ENCODE measurements around the gene KANK4. TPM values are rescaled to one million over a fixed set of nuclear protein-coding genes. Genes with fewer than 3 reads are reported as not detected.

Gene KANK4
- total RNA-seq, 4 donors from 2014 or later = 28.5 to 48.2 (median 45.7) TPM

DNA sequence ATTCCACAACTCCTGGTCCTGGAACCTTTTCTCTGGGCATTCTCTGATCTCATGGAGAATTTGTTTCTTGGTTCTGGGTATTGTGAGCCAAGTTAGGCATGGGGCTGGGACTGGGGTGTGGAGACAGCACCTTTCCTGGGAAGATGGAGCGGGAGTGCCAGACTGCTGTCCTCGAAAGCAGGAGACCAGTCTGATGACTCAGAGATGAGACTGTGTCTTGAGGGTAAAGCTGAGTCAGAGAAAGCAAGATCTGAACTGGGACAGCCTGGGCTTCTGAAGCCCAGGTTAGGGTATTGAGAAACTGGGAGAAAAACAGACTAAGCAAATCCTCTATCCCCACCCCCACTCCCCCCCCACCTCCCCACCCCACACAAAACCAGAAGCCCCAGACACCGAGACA is 2.2 kb upstream of the KANK4 start:
- Histone ChIP-seq H3K36me3 (no peaks in the 10 kb centered on the region), H3K4me3 (no peak overlapping the region), H3K9me3 (no peaks in the 10 kb centered on the region), H3K27ac (peak overlapping the region in 1 of 4 donors; percentile 37), H3K27me3 (no peaks in the 10 kb centered on the region), H3K4me1 (peaks cover 0 to 41% (median 0%) of the 10 kb centered on the region in 4 donors)
- TF ChIP-seq EP300 (IDR thresholded peaks at IDR 0.05) = no peak
- TF ChIP-seq, protein P1, sequence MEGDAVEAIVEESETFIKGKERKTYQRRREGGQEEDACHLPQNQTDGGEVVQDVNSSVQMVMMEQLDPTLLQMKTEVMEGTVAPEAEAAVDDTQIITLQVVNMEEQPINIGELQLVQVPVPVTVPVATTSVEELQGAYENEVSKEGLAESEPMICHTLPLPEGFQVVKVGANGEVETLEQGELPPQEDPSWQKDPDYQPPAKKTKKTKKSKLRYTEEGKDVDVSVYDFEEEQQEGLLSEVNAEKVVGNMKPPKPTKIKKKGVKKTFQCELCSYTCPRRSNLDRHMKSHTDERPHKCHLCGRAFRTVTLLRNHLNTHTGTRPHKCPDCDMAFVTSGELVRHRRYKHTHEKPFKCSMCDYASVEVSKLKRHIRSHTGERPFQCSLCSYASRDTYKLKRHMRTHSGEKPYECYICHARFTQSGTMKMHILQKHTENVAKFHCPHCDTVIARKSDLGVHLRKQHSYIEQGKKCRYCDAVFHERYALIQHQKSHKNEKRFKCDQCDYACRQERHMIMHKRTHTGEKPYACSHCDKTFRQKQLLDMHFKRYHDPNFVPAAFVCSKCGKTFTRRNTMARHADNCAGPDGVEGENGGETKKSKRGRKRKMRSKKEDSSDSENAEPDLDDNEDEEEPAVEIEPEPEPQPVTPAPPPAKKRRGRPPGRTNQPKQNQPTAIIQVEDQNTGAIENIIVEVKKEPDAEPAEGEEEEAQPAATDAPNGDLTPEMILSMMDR (IDR thresholded peaks at IDR 0.05) = no peak
- no peak for TF ChIP-seq POLR2A (IDR thresholded peaks at IDR 0.05)
- no peak for DNase-seq (ENCODE audit: low spot score in 2 of 2)
- 76 to 79% methylated on average over 3 of the region's 3 CpGs for WGBS, 2 donors

DNA sequence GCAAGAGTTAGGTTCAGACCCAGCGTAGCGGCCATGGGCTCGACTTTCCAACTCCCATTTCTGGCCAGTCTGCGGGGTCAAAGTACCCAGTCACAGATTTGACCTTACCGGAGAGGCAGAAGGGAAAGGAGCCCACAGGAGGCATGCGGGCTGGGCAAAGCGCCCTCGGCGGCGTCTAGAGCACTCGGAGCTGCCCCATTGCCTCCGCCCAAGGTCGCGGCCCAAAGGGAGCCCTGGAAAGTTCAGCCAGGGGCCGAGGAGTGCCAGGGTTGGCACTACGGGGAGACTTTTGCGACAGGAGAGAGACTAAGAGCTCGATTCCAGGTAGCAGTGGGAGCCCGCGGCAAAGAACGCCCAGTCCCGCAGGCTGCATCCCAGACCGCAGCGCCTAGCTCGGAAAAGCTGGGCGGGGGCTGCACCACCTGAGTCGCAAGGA is 896 bp downstream of the KANK4 start:
- TF ChIP-seq EP300 (IDR thresholded peaks at IDR 0.05) = no peak
- no peak for TF ChIP-seq POLR2A (IDR thresholded peaks at IDR 0.05)
- TF ChIP-seq, protein P1 (IDR thresholded peaks at IDR 0.05) = no peak
- no peaks in the 10 kb centered on the region for H3K9me3 ChIP-seq
- H3K36me3 ChIP-seq = no peaks in the 10 kb centered on the region
- peak overlapping the region; percentile 66 to 90 (median 80) for H3K27ac ChIP-seq
- 15 to 16% methylated on average over 14 to 16 of the region's 27 CpGs for WGBS, 2 donors
- H3K4me3 ChIP-seq = peak overlapping the region; percentile 42 to 73 (median 62)
- peaks cover 0 to 52% (median 0%) of the 10 kb centered on the region in 4 donors for H3K4me1 ChIP-seq
- DNase-seq (ENCODE audit: low spot score in 2 of 2) = no peak
- no peaks in the 10 kb centered on the region for H3K27me3 ChIP-seq

DNA sequence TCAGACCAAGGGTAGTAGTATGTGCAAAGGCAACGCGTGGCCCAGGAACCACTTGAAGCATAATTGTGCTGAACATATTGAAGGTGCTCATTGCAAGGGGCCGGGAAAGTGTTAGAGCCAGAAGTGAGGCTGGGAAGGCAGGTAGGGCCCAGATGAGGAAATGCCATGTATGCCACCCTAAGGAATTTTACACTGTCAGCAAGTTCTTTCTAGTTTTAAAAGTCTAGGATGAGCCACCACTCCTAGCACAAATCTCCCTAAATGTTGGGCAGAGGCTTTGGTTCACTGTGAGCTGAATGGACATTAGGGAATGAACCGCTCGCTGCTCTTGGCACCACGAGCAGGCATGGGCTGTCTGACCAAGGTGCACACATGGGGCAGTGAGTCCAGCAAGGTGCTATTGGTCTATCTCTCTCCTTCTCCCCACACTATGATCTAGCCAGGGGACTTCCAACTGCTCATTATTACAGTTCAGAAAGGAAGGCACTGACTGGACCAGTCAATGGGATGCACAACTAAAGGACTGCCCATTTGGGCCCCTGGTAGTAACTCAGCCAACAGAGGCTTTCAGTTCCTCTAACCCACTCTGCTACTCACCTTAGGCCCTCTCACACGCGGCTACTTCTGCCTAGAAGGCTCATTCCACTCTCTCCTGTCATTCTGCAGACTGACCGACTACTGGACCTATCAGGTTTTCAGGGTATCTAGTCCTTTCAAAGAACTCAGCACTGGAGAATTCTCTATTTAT is 2.0 kb downstream of the KANK4 start:
- H3K36me3 ChIP-seq = no peaks in the 10 kb centered on the region

GRCh38 chr1:62316135-62316534 is 3.1 kb downstream of the KANK4 start:
- Histone ChIP-seq H3K27ac (peak overlapping the region in 3 of 4 donors; percentile 66 to 90 (median 90)), H3K27me3 (no peaks in the 10 kb centered on the region)
- WGBS, 2 donors = 42 to 55% methylated on average over 3 of the region's 3 CpGs

More for the DNA sequence above, 2.0 kb downstream of the KANK4 start:
- H3K27me3 ChIP-seq = no peaks in the 10 kb centered on the region
- H3K4me1 ChIP-seq = peaks cover 0 to 62% (median 0%) of the 10 kb centered on the region in 4 donors
- H3K9me3 ChIP-seq = no peaks in the 10 kb centered on the region
- WGBS, 2 donors = 42 to 67% methylated on average over 9 of the region's 9 CpGs
- TF ChIP-seq, protein P1 (IDR thresholded peaks at IDR 0.05) = no peak
- no peak for TF ChIP-seq POLR2A (IDR thresholded peaks at IDR 0.05)
- no peak for DNase-seq (ENCODE audit: low spot score in 2 of 2)
- H3K27ac ChIP-seq = peak overlapping the region in 3 of 4 donors; percentile 66 to 90 (median 90)
- H3K4me3 ChIP-seq = peak overlapping the region in 2 of 4 donors; percentile 59 to 73

More at GRCh38 chr1:62316135-62316534, 3.1 kb downstream of the KANK4 start:
- Histone ChIP-seq H3K4me3 (peak overlapping the region in 1 of 4 donors; percentile 73), H3K36me3 (no peaks in the 10 kb centered on the region), H3K4me1 (peaks cover 0 to 62% (median 0%) of the 10 kb centered on the region in 4 donors), H3K9me3 (no peaks in the 10 kb centered on the region)
- DNase-seq (ENCODE audit: low spot score in 2 of 2) = no peak
- TF ChIP-seq, protein P1 (IDR thresholded peaks at IDR 0.05) = no peak
- TF ChIP-seq POLR2A (IDR thresholded peaks at IDR 0.05) = no peak
- TF ChIP-seq EP300 (IDR thresholded peaks at IDR 0.05) = no peak
